NCI-H146 treated with DMSO at 0.1 percent for 48 hours (cell line): ENCODE results near the gene ITGB1.
"Not testable (repeated sequence)": the region's sequence is repeated elsewhere in the genome, so short reads cannot be mapped to it uniquely, and the experiment has no call there.

Source experiments
- DNase-seq: peaks from one replicate; lab custom pipeline; 2025; ENCODE audit not compliant: unreplicated experiment; lab: John Stamatoyannopoulos, UW

The ITGB1 gene

DNA sequence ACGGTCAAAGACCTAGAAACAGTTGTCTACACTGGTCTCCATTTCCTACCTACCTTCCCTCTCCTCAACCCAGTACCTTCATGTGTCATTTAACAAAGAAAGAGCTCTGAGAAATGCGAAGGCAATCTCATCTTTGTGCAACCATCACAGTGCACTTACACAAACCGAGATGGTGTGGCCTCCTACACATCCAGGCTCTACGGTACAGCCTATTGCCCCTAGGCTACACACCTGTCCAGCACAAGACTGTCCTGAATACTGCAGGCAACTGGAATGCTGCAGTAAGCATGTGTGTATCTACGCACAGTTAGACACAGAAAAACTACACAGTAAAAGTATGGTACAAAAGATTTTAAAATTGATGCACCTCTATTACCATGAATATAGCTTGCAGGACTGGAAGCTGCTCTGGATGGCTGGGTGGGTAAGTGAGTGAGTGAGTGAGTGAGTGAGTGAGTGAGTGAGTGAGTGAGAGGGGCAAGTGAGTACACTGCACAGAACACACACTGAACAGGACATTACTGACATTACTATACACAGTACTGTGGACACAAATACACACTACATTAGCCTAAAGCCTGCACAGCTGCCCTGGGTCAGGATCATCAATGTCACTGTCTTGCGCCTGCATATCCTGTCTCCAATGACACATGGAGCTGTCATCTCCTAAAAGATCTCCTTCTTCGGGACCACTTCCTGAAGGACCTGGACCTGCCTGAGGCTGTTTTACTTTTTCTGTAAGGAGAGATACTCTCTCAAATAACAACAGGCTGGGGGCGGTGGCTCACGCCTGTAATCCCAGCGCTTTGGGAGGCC is 18.5 kb downstream of the ITGB1 start:
- DNase-seq = no peak

DNA sequence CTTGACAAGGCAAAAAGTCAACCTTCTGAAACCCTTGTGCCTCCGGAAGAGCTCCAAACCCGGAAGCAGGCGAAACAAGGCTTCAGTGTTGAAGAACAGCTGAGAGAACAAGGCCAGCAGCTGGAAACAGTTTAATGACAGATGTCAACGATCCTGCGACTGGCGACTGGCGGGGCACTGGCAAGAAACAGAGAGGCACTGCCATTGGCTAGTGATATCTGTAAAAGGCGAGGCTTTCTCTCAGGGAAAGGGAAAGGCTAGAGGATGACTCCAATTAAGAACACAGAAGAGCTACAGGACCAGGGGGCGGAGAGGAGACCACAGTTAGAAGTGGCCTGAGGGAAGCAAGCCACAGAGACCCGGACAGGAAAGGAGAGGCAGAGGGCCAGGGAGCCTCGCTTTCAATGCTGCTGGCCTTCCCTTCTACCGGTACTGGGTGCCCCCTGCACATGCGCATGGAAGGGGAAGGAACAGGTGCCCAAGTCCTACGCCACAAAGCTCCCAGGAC is 19.4 kb downstream of the ITGB1 start:
- DNase-seq = peak; percentile 20

DNA sequence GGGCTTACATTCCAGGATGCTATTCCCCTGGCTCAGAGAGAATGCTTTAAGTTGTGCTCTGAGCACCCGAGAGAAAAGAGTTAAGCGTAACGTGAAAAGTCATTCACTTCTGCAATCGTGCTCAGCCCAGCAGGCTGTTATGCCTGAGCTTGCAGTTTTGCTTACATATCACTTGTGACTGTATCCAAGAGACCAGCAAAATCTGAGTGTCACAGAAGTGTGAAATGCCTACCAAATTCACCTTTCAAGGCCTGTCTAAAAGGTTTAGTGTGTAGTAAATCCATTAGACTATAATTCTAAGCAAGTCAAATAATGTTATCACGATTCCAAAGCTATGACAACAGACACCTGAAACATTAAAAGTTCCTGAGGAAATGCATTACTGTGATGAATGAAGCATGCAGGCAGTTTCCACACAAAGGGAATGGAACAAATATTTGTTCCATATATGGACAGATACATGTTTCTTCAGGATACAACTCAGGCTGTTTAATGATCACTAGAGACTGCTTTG is 20.1 kb downstream of the ITGB1 start:
- DNase-seq = no peak

DNA sequence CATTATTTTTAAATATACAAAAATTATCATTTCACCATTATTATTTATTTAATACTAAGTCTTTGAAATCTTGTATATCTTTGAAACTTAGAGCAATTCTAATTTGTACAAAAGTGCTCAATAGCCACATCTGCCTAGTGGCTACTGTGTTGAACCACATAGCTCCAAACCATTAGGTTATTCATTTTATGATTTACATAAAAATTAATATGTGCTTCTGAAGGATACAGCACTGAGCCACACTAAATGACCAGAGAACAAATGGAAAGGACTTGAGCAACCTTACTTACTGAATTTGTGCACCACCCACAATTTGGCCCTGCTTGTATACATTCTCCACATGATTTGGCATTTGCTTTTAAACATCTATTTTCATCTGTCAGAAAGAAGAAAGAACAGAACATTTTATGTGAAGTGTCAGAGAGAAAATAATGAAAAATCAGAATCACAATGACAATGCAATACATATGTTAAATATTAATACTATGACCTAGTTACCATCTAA is 25.8 kb downstream of the ITGB1 start:
- no peak for DNase-seq

DNA sequence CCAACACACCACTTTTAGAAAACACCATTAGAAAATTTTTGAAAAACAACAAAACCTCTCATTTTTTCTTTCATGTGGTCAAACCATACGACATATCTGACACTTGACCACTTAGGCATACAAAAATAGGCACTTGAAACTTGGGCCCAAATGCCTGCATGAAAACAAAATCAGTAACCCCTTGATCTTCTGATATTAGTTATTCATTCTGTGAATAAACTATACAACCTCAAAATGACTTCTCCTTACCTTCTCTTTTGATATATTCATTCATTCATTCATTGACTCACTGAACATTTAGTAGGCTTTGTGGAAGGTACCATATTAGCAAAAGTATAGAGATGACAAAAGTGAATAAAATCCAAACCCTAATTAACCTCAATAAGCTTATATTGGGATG is 26.4 kb downstream of the ITGB1 start:
- no peak for DNase-seq

DNA sequence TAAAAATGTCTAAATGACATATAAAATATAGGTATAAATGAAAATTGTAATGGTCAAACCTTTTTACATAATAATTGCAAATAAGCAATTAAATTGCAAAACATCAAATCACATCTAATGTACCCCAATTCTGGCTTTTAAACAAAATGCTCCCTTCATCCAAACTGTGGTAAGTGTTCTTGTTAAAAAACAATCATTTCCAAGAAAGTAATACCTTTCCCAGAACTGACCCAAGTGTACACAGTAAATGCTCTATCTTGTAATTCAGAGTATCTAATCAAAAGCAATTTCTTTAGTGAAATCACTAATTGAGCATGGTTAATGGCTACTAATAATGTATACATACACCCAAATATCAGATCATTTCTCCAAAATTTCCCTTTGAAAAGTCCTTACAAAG is 28.0 kb downstream of the ITGB1 start:
- no peak for DNase-seq

DNA sequence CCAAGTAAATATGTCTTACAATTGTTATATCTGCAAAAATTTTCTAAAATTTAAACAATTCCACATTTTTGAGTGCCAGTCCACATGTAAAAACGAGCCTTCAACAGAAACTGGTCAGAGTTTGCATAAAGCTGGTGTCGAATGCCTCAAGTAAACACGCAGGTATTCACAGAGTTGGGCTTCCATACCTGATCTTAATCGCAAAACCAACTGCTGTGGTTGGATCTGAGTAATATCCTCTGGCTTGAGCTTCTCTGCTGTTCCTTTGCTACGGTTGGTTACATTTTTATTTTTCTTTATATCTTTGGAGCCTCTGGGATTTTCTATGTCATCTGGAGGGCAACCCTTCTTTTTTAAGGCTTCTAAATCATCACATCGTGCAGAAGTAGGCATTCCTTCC is 28.4 kb downstream of the ITGB1 start:
- no peak for DNase-seq

DNA sequence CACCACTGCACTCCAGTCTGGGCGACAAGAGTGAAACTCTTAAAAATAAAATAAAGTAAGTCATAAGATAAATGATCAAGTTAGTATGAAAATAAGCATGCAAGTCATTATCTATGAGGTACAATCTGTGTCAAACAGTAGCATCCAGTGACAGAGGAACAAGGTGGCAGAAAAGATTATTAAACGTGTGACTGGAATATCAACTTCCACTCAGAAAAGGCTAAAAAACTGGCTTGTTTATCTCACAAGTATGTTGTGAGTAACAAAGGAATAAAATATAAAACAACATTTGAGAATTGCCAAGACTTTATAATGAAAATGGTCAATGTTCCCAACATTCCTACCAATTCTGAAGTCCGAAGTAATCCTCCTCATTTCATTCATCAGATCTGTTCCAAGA is 30.3 kb downstream of the ITGB1 start:
- no peak for DNase-seq

DNA sequence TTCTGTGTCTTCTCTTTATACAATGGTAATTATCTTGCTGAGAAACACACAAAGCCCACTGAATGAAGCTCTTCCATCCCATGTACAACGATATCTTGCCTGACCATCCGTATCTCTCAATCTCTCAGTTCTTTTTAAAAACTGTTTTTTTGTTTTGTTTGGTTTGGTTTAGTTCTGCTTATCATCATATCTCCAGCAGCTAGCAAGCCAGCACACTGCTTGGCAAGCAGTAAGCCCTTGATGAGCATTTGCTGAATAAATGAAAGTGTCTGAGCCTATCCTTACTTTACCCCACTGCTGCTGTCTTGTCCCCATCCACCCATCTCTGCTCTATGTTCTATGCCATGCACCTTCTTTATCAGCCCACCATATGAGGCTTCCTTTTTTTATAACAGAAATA is 34.2 kb downstream of the ITGB1 start:
- no peak for DNase-seq

DNA sequence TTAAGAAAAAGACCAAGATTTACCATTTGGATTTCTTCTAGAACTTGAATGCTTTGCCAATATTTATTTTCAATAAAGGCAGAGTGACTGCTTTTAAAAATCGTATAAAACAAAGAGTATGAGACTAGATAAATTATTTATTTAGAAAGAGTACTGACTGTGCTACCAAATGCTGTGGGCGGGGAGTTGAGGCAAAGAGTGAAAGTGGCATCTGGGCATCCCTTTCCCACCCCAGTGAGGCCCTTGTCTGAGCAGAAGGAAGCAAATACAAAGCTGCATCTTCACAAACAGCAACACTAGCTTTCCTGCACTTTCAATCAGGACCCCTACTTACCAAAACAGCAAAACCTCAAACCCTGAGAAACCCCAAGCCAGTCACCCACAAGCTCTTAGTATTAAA is 34.9 kb downstream of the ITGB1 start:
- DNase-seq = no peak

DNA sequence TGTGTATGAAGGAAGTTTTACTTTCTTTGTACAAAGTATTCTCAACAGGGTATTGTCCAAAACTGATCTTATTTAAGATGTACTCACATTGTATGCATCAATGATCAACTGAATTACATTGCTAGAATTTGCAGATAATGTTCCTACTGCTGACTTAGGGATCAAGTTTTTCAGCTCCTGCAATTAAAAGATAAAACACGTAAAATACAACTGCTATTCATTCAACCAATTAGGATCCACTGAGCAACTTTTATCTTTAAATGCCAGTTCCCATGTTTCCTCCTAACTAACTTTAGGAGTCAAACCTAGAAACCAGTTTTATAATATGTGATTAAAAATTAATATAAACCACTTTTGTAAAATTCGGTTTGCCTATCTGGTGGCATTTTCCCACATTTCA is 35.9 kb downstream of the ITGB1 start:
- no peak for DNase-seq

DNA sequence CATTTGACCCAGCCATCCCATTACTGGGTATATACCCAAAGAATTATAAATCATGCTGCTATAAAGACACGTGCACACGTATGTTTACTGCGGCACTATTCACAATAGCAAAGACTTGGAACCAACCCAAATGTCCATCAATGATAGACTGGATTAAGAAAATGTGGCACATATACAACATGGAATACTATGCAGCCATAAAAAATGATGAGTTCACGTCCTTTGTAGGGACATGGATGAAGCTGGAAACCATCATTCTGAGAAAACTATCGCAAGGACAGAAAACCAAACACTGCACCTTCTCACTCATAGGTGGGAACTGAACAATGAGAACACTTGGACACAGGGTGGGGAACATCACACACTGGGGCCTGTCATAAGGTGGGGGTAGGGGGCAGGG is 40.2 kb downstream of the ITGB1 start:
- DNase-seq = not testable (repeated sequence)

DNA sequence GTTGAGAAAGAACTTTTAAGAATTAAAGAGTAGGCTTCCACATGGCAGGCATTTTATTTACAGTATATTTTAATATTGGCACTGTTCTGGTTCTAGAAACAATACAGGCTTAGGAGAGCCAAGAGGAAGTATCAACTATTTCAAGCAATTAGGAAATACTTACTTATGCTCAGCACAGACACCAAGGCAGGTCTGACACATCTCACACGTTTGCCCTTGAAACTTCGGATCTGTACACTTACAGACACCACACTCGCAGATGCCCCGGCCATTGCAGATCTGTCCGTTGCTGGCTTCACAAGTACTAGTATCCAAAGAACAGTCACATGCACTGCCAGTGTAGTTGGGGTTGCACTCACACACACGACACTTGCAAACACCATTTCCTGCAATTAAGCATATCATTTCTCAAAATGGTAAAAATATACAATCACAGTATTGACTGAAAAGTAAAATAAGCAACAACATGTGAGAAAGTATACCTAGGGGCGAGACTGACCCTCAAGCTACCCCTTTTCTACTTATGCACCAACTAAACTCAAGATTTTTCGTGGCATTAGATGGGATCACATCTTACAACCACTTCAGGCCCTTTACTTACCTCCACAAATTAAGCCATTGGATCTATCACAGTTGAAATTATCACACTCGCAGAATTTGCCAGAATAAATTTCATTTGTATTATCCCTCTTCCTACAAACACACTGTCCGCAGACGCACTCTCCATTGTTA is 46.6 kb downstream of the ITGB1 start:
- no peak for DNase-seq

DNA sequence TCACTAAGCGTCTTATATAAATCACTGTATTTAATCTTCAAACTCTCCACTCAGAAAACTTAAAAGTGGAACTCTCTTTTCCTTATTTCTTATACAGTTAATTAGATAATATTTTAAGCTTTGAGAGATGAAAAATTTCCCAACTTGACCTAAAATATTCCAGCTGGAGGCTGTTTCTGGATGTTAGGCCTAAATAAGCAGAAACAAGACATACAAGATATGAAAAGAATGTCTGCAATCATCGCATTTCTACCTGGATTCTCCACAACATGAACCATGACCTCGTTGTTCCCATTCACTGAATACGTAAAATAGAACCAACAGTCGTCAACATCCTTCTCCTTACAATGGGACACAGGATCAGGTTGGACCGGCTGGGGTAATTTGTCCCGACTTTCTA is 48.1 kb downstream of the ITGB1 start:
- DNase-seq = not testable (repeated sequence)

DNA sequence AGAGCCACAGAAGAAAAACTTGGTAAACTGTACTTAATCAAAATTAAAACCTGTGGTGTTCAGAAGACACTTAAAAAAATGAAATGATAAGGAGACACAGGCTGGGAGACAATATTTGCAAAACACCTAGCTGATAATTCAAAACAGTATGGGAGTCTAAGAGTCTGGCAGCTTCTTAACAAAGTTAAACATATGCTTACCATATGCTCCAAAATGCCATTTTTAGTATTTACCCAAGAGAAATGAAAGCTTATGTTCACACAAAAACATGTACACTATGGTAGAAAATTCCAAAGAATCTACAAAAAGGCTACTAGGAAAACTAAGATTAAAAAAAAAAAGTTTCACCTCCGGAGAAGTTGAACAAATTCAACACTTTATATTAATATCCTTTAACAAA is 48.6 kb downstream of the ITGB1 start:
- no peak for DNase-seq

DNA sequence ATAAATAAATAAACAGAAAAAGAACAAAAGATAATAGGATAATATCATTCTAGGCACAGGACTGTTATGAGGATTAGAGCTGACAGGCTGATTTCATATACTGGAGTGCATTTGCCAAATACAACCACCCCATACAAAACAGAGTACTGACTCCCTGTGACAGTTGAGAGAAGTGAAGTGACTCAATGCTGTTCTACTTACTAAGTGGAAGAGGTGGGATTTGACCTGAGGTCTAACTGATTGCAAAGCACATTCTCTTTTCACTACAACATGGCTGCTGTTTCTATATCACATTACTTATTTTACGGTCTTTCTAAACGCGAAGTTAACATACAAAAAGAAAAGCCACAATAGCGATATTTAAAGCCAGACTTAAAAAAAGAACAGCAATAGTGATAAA is 51.4 kb downstream of the ITGB1 start:
- no peak for DNase-seq

DNA sequence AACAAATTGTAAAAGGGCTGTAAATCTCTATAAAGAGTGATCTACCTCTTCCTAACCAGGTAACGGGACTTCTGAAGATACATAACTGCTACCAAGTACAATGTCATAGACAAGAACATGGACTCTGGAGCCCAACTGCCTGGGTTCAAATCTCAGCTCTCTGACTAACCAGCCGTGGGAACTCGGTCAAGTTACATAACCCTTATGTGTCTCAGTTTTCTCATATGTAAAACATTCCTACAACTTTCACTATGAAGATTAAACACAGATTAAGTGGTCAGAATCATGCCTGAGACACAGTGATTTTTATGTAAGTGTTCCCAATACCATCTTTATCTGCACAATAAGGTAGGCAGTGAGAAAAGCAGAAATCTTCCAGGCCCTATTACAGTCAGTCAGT is 52.6 kb downstream of the ITGB1 start:
- DNase-seq = no peak

DNA sequence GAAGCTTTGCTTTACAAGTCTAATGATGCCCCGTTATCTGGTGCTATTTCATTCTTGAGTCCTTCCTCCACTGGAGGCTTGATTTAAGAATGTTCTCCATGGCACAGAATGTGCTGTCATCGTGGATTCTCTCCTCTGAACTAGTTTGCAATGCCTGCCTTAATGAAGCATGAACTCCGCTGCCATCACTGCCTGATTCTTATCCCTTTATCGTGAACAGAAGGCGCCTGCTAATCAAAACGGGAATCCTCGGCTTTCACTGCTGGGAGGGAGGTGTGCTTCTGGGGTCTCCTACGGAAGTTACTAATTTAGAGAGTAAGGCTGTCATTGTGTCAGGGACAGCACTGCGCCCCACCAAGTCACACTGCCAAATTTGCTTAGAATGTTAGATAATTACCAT is 56.2 kb downstream of the ITGB1 start:
- DNase-seq = no peak

DNA sequence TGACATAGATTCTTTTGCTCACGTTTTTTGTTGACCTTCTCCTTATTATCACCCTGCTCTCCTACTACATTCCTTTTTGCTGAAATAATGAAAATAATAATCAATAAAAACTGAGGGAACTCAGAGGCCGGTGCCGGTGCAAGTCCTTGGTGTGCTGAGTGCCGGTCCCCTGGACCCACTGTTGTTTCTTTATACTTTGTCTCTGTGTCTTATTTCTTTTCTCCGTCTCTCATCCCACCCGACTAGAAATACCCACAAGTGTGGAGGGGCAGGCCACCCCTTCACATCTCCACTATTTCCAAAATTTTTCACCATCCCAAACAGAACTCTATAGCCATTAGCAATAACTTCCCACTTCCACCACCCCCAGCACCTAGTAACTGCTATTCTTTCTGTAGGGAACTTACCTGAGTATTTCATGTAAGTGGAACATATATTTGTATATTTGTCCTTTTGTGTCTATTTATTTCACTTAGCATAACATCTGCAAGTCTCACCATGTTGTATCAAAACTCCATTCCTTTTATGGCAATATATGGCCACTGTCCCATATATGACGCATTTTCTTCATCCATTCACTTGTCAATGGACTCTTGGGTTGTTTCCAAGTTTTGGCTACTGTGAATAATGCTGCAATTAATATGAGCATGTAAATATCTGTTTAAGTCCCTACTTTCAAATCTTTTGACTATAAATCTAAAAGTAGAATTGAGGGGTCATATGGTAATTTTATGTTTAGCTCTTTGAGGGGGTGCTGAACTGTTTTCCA is 62.6 kb downstream of the ITGB1 start:
- not testable (repeated sequence) for DNase-seq

DNA sequence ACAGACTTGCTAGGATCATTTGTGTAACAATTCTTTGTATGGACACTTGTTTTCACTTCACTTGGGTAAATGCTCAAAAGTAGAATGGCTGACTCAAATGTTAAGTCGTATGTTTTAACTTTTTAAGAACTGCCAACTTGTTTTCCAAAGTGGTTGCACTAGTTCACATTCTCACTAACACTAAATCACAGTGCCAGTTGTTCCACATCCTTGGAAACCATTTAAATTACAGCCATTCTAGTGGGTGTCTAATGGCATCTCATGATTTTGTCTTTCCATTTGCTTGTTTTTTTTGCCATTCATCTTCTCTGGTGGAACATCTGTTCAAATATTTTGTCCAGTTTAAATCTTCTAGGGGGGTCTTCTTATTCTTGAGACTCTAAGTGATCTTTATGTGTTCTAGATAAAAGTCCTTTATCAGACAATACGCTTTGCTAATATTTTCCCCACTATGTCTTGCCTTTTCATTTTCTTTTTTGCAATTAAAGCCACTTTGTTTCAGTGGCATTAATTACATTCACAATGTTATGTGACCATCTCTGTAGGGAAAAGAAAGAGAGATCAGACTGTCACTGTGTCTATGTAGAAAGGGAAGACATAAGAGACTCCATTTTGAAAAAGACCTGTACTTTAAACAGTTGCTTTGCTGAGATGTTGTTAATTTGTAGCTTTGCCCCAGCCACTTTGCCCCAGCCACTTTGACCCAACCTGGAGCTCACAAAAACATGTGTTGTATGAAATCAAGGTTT is 63.9 kb downstream of the ITGB1 start:
- DNase-seq = no peak

DNA sequence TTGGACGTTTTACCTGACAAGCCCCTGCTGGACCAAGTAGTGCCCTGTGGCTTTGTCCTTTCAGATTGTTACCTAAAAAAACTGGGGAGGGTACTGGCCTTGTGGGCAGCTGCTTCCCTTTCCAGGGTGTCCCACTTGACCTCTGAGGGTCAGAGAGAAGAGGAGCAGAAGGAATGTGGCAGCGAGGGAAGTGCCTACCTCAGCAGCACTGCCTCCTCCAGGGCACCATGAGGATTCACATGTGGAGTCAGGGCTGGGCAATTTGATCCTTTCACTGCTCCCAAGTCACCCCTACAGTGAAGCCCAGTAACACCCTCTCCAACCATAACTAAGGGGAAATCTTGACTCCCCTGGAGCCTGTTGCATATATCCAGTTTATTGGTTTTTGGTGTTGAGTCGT is 64.6 kb downstream of the ITGB1 start:
- no peak for DNase-seq
